ENCODE measurements around the gene SHTN1.

The SHTN1 gene

GRCh38 chr10:116926426-116926825 lies 78.6 kb downstream of the SHTN1 start:
- TF ChIP-seq, protein P1, sequence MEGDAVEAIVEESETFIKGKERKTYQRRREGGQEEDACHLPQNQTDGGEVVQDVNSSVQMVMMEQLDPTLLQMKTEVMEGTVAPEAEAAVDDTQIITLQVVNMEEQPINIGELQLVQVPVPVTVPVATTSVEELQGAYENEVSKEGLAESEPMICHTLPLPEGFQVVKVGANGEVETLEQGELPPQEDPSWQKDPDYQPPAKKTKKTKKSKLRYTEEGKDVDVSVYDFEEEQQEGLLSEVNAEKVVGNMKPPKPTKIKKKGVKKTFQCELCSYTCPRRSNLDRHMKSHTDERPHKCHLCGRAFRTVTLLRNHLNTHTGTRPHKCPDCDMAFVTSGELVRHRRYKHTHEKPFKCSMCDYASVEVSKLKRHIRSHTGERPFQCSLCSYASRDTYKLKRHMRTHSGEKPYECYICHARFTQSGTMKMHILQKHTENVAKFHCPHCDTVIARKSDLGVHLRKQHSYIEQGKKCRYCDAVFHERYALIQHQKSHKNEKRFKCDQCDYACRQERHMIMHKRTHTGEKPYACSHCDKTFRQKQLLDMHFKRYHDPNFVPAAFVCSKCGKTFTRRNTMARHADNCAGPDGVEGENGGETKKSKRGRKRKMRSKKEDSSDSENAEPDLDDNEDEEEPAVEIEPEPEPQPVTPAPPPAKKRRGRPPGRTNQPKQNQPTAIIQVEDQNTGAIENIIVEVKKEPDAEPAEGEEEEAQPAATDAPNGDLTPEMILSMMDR (IDR thresholded peaks at IDR 0.05; ENCODE audit: insufficient read depth, low read depth, low read length, missing control alignments), result no peak
- H3K4me3 ChIP-seq (ENCODE audit: low read depth, low read length), result no peak overlapping the region
- no peak for DNase-seq (ENCODE audit: low read depth)

DNA sequence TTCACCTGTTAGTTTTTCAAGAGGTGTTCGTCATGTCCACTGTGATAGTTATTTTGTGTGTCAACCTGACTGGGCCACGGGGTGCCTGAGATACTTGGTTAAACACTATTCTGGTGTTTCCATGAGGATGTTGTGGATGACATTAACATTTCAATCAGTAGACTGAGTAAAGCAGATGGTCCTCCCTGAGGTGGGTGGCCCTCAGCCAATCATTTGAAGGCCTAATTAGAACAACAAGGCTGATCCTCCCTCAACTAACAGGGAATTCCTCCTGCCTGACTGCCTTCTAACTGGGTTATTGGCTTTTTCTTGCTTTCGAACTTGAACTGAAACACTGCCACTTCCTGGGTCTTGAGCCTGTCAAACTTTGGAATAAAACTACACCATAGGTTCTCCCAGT lies 79.9 kb downstream of the SHTN1 start:
- no peak overlapping the region for H3K4me3 ChIP-seq (ENCODE audit: low read depth, low read length)
- DNase-seq (ENCODE audit: low read depth), result no peak
- TF ChIP-seq, protein P1 (IDR thresholded peaks at IDR 0.05; ENCODE audit: insufficient read depth, low read depth, low read length, missing control alignments), result no peak

GRCh38 chr10:116919706-116920105 lies 85.3 kb downstream of the SHTN1 start:
- DNase-seq (ENCODE audit: low read depth), result no peak
- H3K4me3 ChIP-seq (ENCODE audit: low read depth, low read length), result no peak overlapping the region
- TF ChIP-seq, protein P1 (IDR thresholded peaks at IDR 0.05; ENCODE audit: insufficient read depth, low read depth, low read length, missing control alignments), result no peak

- TF ChIP-seq, protein P1 (IDR thresholded peaks at IDR 0.05; ENCODE audit: insufficient read depth, low read depth, low read length, missing control alignments), result no peak
- DNase-seq (ENCODE audit: low read depth), result no peak
- H3K4me3 ChIP-seq (ENCODE audit: low read depth, low read length), result no peak overlapping the region
These were observed 85.8 kb downstream of the SHTN1 start for GRCh38 chr10:116919164-116919563.

- H3K4me3 ChIP-seq (ENCODE audit: low read depth, low read length), result no peak overlapping the region
- TF ChIP-seq, protein P1 (IDR thresholded peaks at IDR 0.05; ENCODE audit: insufficient read depth, low read depth, low read length, missing control alignments), result no peak
- DNase-seq (ENCODE audit: low read depth), result no peak
These were observed 86.4 kb downstream of the SHTN1 start for GRCh38 chr10:116918583-116918982.

GRCh38 chr10:116917481-116917880 lies 87.5 kb downstream of the SHTN1 start:
- TF ChIP-seq, protein P1 (IDR thresholded peaks at IDR 0.05; ENCODE audit: insufficient read depth, low read depth, low read length, missing control alignments), result no peak
- no peak overlapping the region for H3K4me3 ChIP-seq (ENCODE audit: low read depth, low read length)
- no peak for DNase-seq (ENCODE audit: low read depth)

- TF ChIP-seq, protein P1 (IDR thresholded peaks at IDR 0.05; ENCODE audit: insufficient read depth, low read depth, low read length, missing control alignments), result no peak
- H3K4me3 ChIP-seq (ENCODE audit: low read depth, low read length), result no peak overlapping the region
- no peak for DNase-seq (ENCODE audit: low read depth)
These were observed 89.6 kb downstream of the SHTN1 start for GRCh38 chr10:116915340-116915739.
